Fibroblast of skin of abdomen (primary cell): ENCODE data around the gene VPS29. TPM values are rescaled to one million over a fixed set of nuclear protein-coding genes. Genes with fewer than 3 reads are reported as not detected.

Experiments used
- DNase-seq: peaks from one replicate; pipeline ENCODE4 v3.0.0-alpha.2; 2013
- polyA plus RNA-seq, 2 experiments: library from polyadenylated mRNA; unstranded; fragments of 120-200 nt; gene quantifications; one replicate each; pipeline ENCODE4 v1.2.1, GENCODE V29; 2013; ENCODE audit not compliant: insufficient read length in 2 of 2

VPS29 gene
- 97.5 TPM for polyA plus RNA-seq (2013, experiment 1 of 2; ENCODE audit: insufficient read length)
- polyA plus RNA-seq (2013, experiment 2 of 2; ENCODE audit: insufficient read length): 88.9 TPM

- peak; percentile 99 for DNase-seq
Observed at GRCh38 chr12:110501752-110502738, at the start of gene VPS29, which contains the start of gene RAD9B. VPS29 (minus strand) TSS chr12:110502111; CDS start chr12:110502051, 60 bp downstream. RAD9B (plus strand) TSS chr12:110502331; CDS start chr12:110502338, 7 bp downstream.

GRCh38 chr12:110550981-110551380, 49.1 kb upstream of the VPS29 start:
- DNase-seq: no peak

DNA sequence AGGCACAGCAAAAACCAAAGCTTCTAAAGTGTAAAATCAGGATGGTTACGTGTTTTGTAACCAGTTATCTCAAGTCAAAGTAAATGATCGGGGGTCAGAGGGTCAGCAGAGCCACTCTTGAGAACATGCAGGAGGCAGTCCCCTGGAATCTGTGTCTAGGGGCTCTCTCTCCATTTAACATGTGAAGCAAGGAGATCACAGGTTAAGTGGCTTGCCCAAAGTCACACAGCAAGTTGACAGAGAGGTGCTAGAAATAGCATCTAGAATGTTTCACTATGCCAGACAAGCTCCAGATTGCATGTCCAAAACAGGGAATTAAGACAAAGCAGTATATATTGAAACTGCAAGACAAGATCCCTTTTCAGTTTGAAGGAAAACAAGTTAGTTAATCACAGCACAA, 47.8 kb upstream of the VPS29 start:
- no peak for DNase-seq

- DNase-seq: peak; percentile 72
Observed at GRCh38 chr12:110548678-110549077, 46.8 kb upstream of the VPS29 start.

- no peak for DNase-seq
Observed at GRCh38 chr12:110547090-110547489, 45.2 kb upstream of the VPS29 start.

DNA sequence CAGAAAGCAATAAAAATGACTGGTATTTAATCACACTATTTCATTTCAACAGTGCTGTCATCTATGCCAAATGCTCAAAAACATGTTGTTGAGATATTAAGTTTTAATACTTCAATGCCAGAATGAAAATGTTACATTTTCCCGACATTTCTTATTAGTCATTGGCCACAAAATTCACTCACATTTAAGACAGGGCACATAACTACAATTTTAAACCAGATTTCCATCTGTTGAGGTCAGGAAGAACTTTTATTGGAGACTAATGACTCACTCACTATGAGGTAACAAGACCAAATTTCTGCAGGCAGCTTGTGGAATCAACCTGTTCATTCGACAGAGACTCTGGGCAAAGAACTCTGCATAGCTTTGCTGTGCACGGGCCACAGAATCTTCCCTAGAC, 44.4 kb upstream of the VPS29 start:
- peak; percentile 95 for DNase-seq

DNA sequence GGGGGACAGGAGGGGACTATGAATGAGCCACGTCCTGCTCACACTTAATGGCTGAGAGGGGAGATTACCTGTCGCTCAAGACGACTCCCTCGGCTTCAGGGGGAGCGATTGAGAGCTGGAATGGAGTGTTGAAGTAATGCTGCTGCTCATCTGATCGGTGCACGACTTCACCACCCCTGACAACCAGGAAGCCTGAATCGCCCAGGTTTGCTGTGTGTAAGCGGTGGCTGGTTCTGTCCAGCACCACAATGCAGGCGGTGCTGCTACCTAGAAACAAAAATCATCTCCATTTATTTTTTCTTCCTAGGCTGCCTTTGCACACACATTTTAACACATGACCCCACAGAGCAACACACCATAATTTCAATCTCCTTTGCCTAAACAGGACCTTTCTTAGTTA, 43.9 kb upstream of the VPS29 start:
- DNase-seq: no peak

- DNase-seq: peak; percentile 96
Observed at GRCh38 chr12:110545259-110545658, 43.3 kb upstream of the VPS29 start.

GRCh38 chr12:110543965-110544364, 42.1 kb upstream of the VPS29 start:
- no peak for DNase-seq

DNA sequence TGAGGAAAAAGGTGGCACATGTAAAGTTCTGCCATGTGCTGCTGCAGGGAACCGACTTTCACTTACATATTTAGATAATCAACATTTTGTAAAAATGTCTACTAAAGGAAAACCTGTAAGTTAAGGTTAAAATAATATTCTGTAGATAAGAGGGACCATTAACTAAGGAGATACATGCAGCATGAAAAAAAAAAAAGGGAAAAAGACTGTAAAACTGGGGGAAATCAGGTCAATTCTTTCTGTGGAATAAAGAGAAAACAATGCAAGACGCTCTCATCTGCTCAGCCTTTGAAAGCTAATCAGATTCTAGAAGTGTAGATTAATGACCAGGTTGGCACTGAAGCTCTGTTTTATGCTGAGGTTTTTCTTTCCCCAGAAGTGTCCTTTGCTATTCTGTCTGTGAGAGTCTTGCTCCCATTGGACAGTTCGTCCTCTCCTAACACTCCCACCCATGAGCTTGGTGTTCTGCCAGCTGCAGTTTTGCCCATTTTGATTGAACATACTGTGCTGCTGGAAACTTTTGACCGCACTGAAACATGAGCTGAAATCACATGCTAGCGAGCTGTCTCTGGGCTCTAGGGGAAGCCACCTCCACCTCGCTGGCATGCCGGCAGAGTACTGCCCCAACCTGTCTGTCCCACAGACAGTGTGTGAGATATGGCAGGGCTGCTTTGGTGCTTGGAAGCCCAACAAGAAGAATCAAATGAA, 41.5 kb upstream of the VPS29 start:
- peak; percentile 40 for DNase-seq

DNA sequence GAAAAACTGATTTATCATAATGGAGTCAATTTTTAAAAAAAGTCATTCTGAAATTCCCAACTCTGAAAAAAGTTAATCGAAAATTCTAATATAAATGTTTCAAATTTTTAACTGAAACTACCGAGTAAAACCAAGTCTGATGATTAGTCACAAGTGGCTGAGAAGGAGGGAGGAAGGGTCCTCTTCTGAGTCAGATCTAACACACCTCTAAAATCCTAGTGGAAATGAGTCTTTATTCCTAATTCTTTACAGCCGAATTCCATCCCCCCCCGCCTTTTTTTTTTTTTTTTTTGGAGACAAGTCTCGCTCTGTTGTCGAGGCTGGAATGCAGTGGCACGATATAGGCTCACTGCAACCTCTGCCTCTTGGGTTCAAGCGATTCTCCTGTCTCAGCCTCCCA, 38.1 kb upstream of the VPS29 start:
- DNase-seq: no peak

DNA sequence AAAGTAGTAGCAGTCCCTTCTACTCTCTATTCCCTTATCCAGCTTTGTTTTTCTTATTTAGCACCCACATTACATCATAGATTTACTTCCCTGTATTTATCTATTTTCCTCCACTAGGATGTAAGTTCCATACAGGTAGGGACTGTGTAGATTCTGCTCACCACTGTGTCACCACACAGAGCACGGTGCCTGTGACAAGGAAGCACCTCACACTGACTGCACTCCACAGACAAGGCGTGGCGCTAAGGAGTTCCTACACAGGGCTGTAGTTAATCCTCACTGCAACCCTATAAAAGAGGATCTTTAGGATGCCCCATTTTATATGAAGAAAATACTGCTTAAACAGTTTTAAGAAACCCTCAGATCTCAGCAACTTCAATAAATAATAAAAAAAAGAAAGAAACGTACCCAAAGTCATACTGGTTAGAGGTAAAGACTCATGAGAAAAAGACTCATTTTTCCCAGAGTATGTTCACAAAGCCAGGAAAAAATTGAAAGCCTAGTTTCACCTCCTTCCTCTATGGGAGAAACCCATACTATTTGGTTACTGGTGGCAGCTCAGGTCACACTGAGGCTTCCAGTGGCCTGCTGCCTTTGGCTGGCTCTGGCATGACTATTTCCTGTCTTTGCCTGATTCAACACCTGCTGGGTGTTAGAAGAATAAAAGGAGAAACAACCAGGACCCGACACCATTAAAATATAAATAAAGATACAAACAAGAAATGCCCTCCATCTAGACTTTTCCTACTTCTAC, 37.1 kb upstream of the VPS29 start:
- DNase-seq: no peak

GRCh38 chr12:110537605-110538409, 35.9 kb upstream of the VPS29 start:
- DNase-seq: no peak

- no peak for DNase-seq
Observed at GRCh38 chr12:110536834-110537604, 35.1 kb upstream of the VPS29 start.

- DNase-seq: no peak
Observed at GRCh38 chr12:110534811-110535210, 32.9 kb upstream of the VPS29 start.

DNA sequence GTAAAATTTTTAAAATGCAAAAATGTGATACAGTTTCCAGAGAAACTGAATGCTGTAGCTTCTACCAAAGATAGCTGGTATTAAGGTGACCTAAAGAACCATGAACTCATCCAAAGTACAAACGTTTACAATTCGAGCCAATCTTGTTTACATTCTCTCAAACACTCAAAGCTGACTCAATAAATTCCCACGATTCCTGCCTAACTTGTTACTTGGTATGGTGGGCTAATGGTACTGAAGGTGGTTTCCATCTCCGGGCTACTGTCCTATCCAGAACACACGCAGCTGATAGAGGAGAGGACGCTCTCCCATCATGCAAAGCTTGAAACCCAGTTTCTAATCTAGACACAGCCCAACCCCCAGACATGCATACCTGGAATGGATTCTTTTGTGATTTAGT, 31.7 kb upstream of the VPS29 start:
- DNase-seq: no peak

DNA sequence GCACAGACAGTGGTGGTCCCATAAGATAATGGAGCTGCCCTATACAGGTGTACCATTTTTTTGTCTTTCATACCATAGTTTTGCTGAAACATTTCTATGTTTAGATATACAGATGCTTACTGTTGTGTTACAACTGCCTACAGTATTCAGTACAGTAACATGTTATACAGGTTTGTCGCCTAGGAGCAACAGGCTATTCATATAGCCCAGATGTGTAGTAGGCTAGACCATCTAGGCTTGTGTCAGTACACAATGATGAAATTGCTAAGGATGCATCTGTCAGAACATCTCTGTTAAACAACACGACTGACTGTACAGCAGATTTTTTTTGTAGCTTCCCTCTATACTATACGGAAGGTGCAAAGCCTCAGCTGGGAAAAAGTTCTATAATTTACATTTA, 30.7 kb upstream of the VPS29 start:
- no peak for DNase-seq

GRCh38 chr12:110531741-110532333, 29.9 kb upstream of the VPS29 start:
- DNase-seq: peak; percentile 74

GRCh38 chr12:110530511-110530910, 28.6 kb upstream of the VPS29 start:
- no peak for DNase-seq

- DNase-seq: no peak
Observed at GRCh38 chr12:110528277-110528839, 26.4 kb upstream of the VPS29 start.
